NCI-H2081 treated with DMSO at 0.1 percent for 48 hours (cell line): ENCODE measurements around the gene GRID1.

ENCODE experiments used
- DNase-seq: peaks from one replicate; lab custom pipeline; 2025; lab: John Stamatoyannopoulos, UW

The GRID1 gene

GRCh38 chr10:85922356-85923129 is 444.1 kb downstream of the GRID1 start:
- DNase-seq, result no peak

DNA sequence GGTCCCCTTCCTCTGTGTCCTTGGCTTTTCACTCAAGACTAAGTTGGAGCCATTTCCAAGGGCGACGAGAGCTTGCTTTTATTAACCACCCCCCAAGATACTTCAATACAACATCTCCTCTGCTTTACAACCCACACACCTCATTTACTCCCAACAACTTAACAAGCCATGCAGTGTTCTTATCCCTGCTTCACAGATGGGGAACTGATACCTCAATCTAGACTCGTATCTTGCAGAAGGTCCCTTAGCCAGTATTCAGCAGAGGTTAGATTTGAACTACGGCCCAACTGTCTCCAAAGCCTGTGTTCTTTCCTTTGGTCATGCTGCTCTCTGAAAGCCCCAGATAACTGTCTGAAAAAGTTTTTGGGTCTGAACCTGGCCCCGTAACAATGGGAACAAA is 444.8 kb downstream of the GRID1 start:
- DNase-seq, result no peak

DNA sequence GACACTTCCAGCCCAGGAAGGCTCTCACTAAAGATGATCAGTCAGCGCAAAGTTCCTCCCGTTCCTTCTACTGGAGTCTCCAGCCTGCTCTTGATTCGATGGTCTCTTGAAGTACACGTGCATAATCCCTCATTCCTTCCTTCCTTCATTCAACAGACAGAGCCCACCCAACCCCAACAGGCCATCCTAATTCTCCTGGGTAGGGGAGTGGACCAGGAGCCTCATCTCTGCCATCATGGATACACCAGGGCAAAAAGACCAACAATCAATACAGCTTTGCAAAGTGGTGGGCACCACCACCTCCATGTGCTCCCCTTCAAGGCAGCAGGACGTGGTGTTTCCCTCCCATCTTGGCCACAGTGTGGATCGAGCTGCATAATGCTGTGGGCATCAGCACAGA is 446.3 kb downstream of the GRID1 start:
- DNase-seq, result no peak

- DNase-seq, result peak; percentile 23
Observed at GRCh38 chr10:85919491-85920021, 447.0 kb downstream of the GRID1 start.

GRCh38 chr10:85918371-85918770 is 448.2 kb downstream of the GRID1 start:
- DNase-seq, result no peak

- DNase-seq, result no peak
Observed at GRCh38 chr10:85917601-85918000, 449.0 kb downstream of the GRID1 start.

DNA sequence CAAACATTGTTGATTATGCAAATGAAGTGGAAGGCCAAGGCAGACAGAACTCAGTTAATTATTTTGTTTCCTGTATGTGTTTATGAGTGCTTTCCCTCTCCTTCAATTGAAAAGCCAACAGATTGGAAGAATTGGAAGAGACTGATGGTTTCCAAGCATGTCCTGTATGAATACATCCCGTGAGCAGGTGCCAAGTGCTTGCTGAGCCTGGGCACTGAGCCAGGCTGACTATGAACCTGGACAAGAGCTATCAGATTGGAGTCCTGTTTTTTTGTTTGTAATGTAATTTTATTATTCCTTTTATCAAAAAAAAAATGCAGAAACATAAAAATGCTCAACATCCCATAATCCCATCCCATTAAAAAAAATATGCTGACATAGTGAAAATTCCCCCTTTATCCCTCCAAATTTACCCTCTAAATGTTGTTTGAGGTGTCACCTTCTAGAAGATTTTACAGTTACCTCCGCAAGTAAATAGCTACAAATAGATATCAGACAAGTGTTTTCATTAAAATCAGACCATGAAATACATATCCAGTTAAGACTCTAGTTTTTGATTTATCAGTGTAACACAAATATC is 449.5 kb downstream of the GRID1 start:
- peak; percentile 64 for DNase-seq

- no peak for DNase-seq
Observed at GRCh38 chr10:85916286-85916685, 450.3 kb downstream of the GRID1 start.

DNA sequence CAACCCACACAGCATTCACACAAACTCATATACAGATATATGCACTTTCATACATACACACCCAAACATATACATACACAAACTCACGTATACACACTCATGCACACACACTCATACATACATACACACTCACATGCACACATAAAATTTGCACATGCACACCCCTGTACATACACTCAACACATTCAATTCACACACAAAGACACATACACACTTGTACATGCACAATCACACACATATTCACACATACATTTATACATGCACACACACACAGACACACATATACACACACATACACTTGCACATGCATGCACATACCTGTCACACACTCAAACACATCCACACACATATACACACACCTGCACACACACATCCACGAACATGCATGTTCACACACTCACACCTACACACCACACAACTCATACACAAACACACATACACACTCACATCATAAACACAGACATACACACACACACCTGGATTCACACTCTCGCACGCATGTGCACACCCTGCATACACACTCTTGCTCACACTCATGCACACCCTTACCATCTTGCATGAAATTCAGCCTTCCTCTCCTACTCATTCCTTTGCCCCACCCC is 451.2 kb downstream of the GRID1 start:
- no peak for DNase-seq

- DNase-seq, result no peak
Observed at GRCh38 chr10:85914720-85915119, 451.9 kb downstream of the GRID1 start.

DNA sequence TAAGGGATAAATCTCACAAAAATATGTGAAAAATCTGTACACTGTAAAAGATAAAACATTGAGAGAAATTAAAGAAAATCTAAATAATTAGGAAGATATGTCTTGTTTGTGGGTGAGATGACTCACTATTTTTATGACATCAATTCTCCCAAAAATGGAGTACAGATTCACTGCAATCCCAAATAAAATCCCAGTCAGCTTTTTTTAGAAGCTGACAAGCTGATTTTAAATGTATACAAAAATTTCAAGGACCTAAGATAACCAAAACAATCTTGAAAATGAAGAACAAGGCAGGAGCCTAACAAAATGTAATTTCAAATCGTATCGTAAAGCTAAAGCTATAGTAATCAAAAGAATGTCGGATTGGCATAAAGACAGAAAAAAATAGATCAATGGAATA is 458.1 kb downstream of the GRID1 start:
- no peak for DNase-seq

- no peak for DNase-seq
Observed at GRCh38 chr10:85902051-85902450, 464.5 kb downstream of the GRID1 start.

- no peak for DNase-seq
Observed at GRCh38 chr10:85901599-85901998, 465.0 kb downstream of the GRID1 start.

GRCh38 chr10:85900487-85900886 is 466.1 kb downstream of the GRID1 start:
- no peak for DNase-seq

GRCh38 chr10:85900061-85900460 is 466.5 kb downstream of the GRID1 start:
- DNase-seq, result no peak

DNA sequence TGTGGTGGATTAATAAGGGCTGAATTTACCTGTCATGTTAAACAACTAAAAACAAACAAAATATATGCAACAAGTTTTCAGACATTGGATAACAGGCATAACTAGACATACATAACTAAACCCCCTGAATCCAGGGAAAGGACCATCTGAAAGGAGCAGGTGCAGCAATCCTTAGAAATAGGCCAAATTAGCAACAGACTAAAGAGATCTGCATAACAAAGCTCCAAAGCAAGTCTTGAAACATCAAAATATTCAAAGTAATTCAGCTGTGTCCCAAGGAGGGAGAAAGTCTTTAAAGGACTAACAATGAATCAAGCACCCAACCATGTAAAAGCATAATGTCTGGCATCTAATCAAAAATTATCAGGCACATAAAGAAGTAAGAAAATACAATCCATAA is 475.1 kb downstream of the GRID1 start:
- DNase-seq, result no peak

DNA sequence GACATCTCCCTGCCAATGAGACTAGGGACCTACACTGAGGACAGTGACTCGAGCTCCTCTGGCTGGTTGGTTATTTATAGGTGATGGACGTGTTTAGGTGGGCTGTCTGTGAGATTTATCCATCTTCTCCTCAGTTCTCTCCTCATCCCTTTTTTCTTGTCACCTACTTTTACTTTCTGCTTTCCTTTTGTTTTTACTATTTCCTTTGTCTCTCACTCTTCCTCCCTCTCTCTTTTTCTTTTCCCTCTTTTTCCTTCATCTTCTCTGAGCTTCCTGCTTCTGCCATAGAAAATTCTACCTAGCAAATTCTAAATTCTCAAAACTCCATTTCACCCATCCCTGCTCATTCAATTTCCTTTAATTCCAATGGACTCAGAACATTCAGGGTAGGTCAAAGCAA is 478.0 kb downstream of the GRID1 start:
- no peak for DNase-seq

DNA sequence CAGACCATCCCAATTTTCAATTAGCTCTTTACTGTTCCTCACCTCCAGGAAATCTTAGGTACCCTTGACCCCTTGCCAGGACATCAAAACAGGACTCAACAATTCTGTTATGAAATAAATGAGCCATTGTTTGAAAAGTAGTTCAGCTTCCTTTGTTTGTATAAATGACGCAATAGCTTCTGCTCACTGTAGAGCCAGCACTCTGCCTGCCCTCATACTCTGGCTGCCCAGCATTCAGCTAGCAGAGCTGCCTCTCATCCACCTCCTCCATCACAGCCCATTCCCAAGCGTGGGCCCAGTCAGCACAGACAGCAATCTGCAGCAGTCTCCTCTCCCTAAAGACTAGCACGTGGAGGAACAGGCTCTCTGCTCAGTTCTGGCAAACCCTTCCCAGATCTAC is 478.6 kb downstream of the GRID1 start:
- no peak for DNase-seq

DNA sequence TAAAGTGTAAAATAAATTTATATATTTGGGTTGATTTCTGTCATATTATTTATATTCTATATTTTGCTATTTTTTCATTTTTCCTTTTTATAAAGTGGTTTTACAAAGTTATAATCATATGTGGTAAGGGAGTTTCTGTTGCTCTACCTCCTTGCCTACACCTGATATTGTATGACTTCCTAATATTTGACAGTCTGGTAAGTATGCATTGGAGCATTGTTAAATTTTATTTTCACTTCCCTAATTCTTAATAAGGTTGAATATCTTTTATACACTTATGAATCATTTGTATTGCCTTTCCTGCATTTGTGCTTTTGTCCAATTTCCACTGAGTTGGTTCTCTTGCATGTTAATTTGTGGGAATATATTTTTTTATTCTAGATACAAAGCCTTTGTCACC is 492.4 kb downstream of the GRID1 start:
- DNase-seq, result no peak

GRCh38 chr10:85873063-85873462 is 493.5 kb downstream of the GRID1 start:
- no peak for DNase-seq

GRCh38 chr10:85868627-85869499 is 497.7 kb downstream of the GRID1 start:
- DNase-seq, result no peak

- DNase-seq, result no peak
Observed at GRCh38 chr10:85864868-85865526, 501.6 kb downstream of the GRID1 start.
